Loucy (cell line): Measurements from ENCODE around the gene MPP3.

ENCODE experiments used
- H2AFZ ChIP-seq: fragments of 200-600 bp; sonication (generic); 2 replicates; pipeline ENCODE4 v1.6.0; 2016; ENCODE audit warnings: antibody characterized with exemption, mild to moderate bottlenecking, low read length, moderate library complexity
- H3F3A ChIP-seq: fragments of 200-600 bp; 2 replicates; pipeline ENCODE4 v1.6.0; 2016; ENCODE audit warnings: antibody characterized with exemption, low read depth, mild to moderate bottlenecking
- H3K27me3 ChIP-seq: fragments of 200-600 bp; sonication (generic); 2 replicates; pipeline ENCODE4 v1.6.1; 2014; ENCODE audit warnings: low read length, mild to moderate bottlenecking; ENCODE audit not compliant: insufficient read depth, poor library complexity, severe bottlenecking
- H3K36me3 ChIP-seq: fragments of 200-600 bp; sonication (generic); 2 replicates; pipeline ENCODE4 v1.6.1; 2016; ENCODE audit warnings: low read length; ENCODE audit not compliant: insufficient read depth
- H3K4me1 ChIP-seq: fragments of 200-600 bp; sonication (generic); 2 replicates; pipeline ENCODE4 v1.5.1; 2014; ENCODE audit warnings: low read length, mild to moderate bottlenecking; ENCODE audit not compliant: insufficient read depth, poor library complexity, severe bottlenecking
- H3K4me2 ChIP-seq: fragments of 200-600 bp; sonication (generic); 2 replicates; pipeline ENCODE4 v1.6.0; 2014; ENCODE audit warnings: antibody characterized with exemption, low read length, low read depth, mild to moderate bottlenecking; ENCODE audit not compliant: poor library complexity, severe bottlenecking
- H3K4me3 ChIP-seq: fragments of 200-600 bp; sonication (generic); 2 replicates; pipeline ENCODE4 v1.5.1; 2014; ENCODE audit warnings: low read length, mild to moderate bottlenecking, mixed read lengths; ENCODE audit not compliant: poor library complexity, severe bottlenecking
- H3K79me2 ChIP-seq: fragments of 200-600 bp; sonication (generic); 2 replicates; pipeline ENCODE4 v1.6.1; 2014; ENCODE audit warnings: low read length; ENCODE audit not compliant: insufficient read depth
- H3K9ac ChIP-seq: fragments of 200-600 bp; sonication (generic); 2 replicates; pipeline ENCODE4 v1.6.0; 2014; ENCODE audit warnings: mild to moderate bottlenecking, low read depth, low read length, moderate library complexity; ENCODE audit not compliant: poor library complexity, severe bottlenecking
- H3K9me2 ChIP-seq: fragments of 200-600 bp; sonication (generic); replicated peaks from 2 replicates; pipeline ENCODE4 v1.6.1; 2016; ENCODE audit warnings: low read depth, low read length, mixed read lengths
- H3K9me3 ChIP-seq: fragments of 200-600 bp; sonication (generic); 2 replicates; pipeline ENCODE4 v1.6.1; 2014; ENCODE audit warnings: mild to moderate bottlenecking, antibody characterized with exemption, low read length, low read depth; ENCODE audit not compliant: insufficient read depth
- H4K20me1 ChIP-seq: fragments of 200-600 bp; sonication (generic); 2 replicates; pipeline ENCODE4 v1.6.0; 2014; ENCODE audit warnings: antibody characterized with exemption, low read length, mild to moderate bottlenecking; ENCODE audit not compliant: insufficient read depth, poor library complexity, severe bottlenecking
- EZH2phosphoT487 ChIP-seq: fragments of 200-600 bp; IDR thresholded peaks from 2 replicates; pipeline ENCODE4 v1.6.1; 2018; ENCODE audit warnings: antibody characterized with exemption, mild to moderate bottlenecking, moderate library complexity, borderline replicate concordance
- TF ChIP-seq, protein P1 (sequence below): fragments of 200-600 bp; sonication (generic); conservative IDR thresholded peaks from 2 replicates; pipeline ENCODE4 v1.5.1; 2014; ENCODE audit warnings: mild to moderate bottlenecking, antibody characterized with exemption, low read length

Gene MPP3

DNA sequence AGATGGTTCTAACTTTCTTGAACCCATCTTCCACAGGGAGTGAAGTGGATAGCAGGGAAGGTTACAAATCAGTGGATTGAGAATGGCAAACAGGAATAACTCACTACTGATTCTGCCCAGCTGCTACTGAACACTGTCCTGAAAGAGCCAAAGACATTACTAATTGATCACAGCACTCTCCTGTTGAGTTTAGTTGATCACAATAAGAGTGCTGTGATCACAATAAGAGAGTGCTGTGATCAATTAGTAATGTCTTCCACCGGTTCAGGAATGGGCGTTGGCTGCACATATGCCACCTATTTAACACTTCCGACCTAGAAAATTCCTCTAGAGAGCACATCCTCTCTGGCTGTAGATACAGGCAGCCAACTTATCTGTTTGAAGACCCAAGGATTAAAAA lies 41.4 kb downstream of the MPP3 start:
- Histone ChIP-seq H3K4me2 (peak overlapping the region; percentile 35), H3K4me3 (peak overlapping the region; percentile 35), H3K9me3 (no peaks in the 10 kb centered on the region), H3F3A (no peaks in the 10 kb centered on the region), H3K9me2 (no peaks in the 10 kb centered on the region), H4K20me1 (no peaks in the 10 kb centered on the region), H3K79me2 (no peaks in the 10 kb centered on the region), H2AFZ (peak overlapping the region; percentile 60), H3K27me3 (no peaks in the 10 kb centered on the region), H3K36me3 (no peaks in the 10 kb centered on the region), H3K4me1 (peaks cover 7% of the 10 kb centered on the region), H3K9ac (no peak overlapping the region)
- TF ChIP-seq, protein P1, sequence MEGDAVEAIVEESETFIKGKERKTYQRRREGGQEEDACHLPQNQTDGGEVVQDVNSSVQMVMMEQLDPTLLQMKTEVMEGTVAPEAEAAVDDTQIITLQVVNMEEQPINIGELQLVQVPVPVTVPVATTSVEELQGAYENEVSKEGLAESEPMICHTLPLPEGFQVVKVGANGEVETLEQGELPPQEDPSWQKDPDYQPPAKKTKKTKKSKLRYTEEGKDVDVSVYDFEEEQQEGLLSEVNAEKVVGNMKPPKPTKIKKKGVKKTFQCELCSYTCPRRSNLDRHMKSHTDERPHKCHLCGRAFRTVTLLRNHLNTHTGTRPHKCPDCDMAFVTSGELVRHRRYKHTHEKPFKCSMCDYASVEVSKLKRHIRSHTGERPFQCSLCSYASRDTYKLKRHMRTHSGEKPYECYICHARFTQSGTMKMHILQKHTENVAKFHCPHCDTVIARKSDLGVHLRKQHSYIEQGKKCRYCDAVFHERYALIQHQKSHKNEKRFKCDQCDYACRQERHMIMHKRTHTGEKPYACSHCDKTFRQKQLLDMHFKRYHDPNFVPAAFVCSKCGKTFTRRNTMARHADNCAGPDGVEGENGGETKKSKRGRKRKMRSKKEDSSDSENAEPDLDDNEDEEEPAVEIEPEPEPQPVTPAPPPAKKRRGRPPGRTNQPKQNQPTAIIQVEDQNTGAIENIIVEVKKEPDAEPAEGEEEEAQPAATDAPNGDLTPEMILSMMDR = no peak
- no peak for TF ChIP-seq EZH2phosphoT487

DNA sequence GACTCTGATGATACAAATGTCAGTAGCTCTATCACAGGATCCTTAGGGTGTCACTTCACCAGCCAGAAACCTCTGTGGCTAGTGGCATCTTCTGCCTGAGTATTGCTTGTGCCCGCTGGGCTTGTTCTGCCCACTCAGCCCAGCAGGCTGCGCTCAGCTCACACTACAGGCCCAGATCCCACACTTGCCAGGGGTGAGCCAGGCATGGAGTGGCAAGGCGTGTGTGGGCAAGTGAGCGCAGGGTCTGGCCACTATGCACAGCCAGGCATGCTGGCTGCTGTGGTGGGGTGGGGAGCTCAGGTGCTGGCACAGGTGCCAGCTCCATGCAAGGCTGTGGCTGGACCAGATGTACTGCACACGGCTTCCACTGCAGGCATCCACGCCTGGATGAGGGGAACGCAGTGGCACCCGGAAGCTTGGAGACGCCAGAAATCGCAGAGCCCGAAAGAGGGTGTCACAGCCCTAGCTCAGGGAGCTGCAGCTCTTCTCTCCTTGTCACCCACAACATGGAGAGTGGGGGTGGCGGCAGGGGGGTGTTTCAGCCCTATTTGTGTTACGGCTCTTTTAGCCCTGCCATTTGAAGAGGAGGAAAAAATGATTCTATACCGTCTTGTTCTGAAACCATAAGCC lies 42.5 kb downstream of the MPP3 start:
- Histone ChIP-seq H3K4me1 (peaks cover 7% of the 10 kb centered on the region), H2AFZ (no peak overlapping the region), H3K4me3 (no peak overlapping the region), H3K9me3 (no peaks in the 10 kb centered on the region), H3K36me3 (no peaks in the 10 kb centered on the region), H4K20me1 (no peaks in the 10 kb centered on the region), H3K79me2 (no peaks in the 10 kb centered on the region), H3K9ac (no peak overlapping the region), H3K9me2 (no peaks in the 10 kb centered on the region), H3K4me2 (no peak overlapping the region), H3F3A (no peaks in the 10 kb centered on the region), H3K27me3 (no peaks in the 10 kb centered on the region)
- TF ChIP-seq, protein P1 = no peak; the same call in 1 of the 2 replicates
- no peak for TF ChIP-seq EZH2phosphoT487

- no peaks in the 10 kb centered on the region for H3K9me2 ChIP-seq
- no peaks in the 10 kb centered on the region for H3K27me3 ChIP-seq
- peaks cover 7% of the 10 kb centered on the region for H3K4me1 ChIP-seq
- H3K79me2 ChIP-seq = no peaks in the 10 kb centered on the region
- H3K9me3 ChIP-seq = no peaks in the 10 kb centered on the region
- no peak overlapping the region for H3K9ac ChIP-seq
- H3K36me3 ChIP-seq = no peaks in the 10 kb centered on the region
- no peak overlapping the region for H2AFZ ChIP-seq
- H3K4me3 ChIP-seq = no peak overlapping the region
- TF ChIP-seq, protein P1 = no peak
- TF ChIP-seq EZH2phosphoT487 = no peak
- no peaks in the 10 kb centered on the region for H4K20me1 ChIP-seq
- no peak overlapping the region for H3K4me2 ChIP-seq
- no peaks in the 10 kb centered on the region for H3F3A ChIP-seq
Observed at GRCh38 chr17:43789482-43789881, 43.5 kb downstream of the MPP3 start.
